Retinal pigment epithelial cell (primary cell): Measurements from ENCODE around the gene VOPP1.

Experiments used
- DNase-seq: peaks from one replicate; pipeline ENCODE4 v3.0.0-alpha.2; 2010; ENCODE audit warnings: low read depth
- H3K4me3 ChIP-seq: 2 replicates; pipeline ENCODE4 v1.5.1; 2011; ENCODE audit warnings: mild to moderate bottlenecking, low read length, control low read depth, moderate library complexity
- CTCF ChIP-seq: conservative IDR thresholded peaks from 2 replicates; pipeline ENCODE4 v1.5.1; 2011; ENCODE audit warnings: low read depth, low read length, control low read depth, inconsistent platforms

Gene VOPP1

DNA sequence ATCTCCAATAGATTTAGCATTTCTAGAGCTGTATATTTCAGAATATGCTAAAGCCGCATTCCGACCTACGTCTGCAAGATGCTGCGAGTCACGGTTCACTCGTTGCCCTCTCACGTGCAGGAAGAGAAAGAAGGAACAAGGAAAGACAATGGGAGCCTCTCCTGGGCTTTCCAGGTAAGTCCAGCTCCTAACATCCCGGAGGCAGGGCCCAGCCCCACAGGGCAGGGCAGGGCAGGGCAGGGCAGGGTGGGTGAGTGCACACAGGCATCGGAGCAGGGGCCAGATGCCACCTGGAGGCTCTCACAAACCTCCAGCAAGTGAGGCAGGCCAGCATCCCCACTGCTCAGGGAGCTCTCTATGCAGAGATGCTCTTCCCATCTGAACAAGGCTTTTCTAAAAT, 50.8 kb downstream of the VOPP1 start:
- no peak for TF ChIP-seq CTCF
- DNase-seq = no peak
- H3K4me3 ChIP-seq = no peak overlapping the region

DNA sequence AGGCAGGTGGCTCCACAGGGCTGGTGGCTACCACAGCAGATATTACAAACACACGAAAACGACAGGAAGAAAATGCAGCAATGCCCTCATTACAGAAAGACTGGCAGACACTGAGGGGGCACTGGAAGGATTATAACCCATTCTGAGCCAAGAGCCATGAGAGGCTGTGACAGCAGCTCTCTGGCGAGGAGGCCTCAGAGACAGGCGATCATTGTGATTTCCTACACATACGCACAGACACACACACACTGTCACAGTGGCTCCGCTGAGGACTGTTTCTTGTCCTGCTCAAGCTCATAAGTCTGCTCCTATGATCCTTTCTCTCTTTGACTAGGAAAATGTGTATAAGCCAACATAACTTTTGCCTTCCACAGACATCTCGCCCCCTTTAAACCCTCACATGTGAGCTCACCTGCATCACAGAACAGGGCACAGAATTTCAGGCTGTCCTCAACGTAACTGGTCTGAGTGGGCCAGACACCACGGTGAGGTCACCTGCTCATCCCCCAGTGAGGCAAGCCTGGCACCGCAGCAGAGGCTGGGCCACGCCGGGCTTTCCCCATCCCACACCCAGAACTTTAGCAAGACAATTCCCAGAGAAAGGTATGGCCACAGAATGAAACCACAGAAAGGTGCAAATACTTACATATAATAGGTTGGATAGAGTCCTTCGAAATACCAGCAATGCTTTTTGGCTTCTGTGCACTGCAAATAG, 51.7 kb downstream of the VOPP1 start:
- TF ChIP-seq CTCF = no peak
- H3K4me3 ChIP-seq = no peak overlapping the region
- no peak for DNase-seq

- no peak for DNase-seq
- TF ChIP-seq CTCF = no peak
- no peak overlapping the region for H3K4me3 ChIP-seq
These were observed 53.5 kb downstream of the VOPP1 start for GRCh38 chr7:55518836-55519235.

- no peak for TF ChIP-seq CTCF
- H3K4me3 ChIP-seq = no peak overlapping the region
- no peak for DNase-seq
These were observed 54.2 kb downstream of the VOPP1 start for GRCh38 chr7:55517936-55518689.

DNA sequence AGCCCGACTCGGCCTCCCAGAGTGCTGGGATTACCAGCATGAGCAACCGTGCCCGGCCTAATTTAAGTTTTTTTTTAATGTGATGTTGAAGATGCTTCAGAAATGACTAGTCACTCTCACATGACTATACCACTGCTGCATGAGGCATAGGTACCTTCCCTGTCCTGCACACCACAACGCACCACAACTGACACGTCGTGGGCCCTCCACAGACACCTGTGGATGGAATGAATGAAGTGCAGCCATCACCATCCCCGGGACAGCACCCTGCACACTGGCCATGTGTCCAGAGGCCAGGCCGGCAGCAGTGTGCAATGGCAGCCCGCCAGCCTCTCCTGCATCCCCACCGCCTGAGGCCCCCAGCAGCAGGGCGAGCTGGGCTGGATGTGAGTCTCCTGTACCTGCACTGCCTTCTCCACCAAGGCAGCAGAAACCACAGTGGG, 55.1 kb downstream of the VOPP1 start:
- TF ChIP-seq CTCF = no peak
- no peak for DNase-seq

GRCh38 chr7:55516409-55516808, 55.9 kb downstream of the VOPP1 start:
- no peak for TF ChIP-seq CTCF
- H3K4me3 ChIP-seq = no peak overlapping the region
- no peak for DNase-seq

More for the DNA sequence above, 55.1 kb downstream of the VOPP1 start:
- no peak overlapping the region for H3K4me3 ChIP-seq

DNA sequence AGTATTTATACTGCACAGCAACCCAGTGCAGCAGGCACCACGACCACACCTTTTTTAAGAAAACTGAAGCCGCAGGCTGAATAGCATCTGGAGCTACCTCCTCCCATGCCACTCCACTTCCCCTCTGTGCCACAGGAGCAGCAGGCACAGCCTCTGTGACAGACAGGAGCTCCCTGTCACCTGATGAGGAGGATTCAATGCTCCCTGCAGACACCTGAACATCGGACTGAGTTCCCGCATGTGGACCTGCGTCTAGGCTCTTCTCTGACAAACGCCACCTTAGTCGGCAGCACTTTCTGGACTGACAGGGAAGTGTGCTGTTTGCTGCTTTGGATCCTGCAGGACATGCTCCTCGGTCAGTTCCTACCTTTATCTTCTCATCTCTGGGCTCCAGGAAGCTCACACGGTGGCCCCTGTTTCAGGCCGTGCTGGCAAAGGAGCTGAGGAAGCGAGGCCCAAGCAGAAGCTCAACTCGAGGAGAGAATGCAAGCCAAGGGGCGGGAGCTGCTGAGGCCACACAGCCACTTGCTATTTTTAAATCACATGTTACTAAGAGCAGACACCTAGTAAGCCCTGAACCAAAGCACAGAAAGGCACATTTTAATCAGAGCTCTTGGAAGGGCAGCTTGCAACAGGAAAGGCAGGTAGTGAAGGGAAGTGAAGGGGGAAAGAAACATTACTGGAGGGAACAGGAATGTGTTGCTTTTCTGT, 56.6 kb downstream of the VOPP1 start:
- DNase-seq = no peak
- H3K4me3 ChIP-seq = no peak overlapping the region

More for the DNA sequence above, 56.6 kb downstream of the VOPP1 start:
- TF ChIP-seq CTCF = no peak
